ENCODE results near the gene RPL13.

- TF ChIP-seq CTCF (IDR thresholded peaks at IDR 0.05), result no peak
- no peak for TF ChIP-seq POLR2A (IDR thresholded peaks at IDR 0.05)
Observed at GRCh38 chr16:89561142-89561883, 831 bp downstream of the RPL13 start.

Data from right lobe of liver (tissue), 4 donors.